ENCODE measurements around the gene KYAT1. TPM values are rescaled to one million over a fixed set of nuclear protein-coding genes. Genes with fewer than 3 reads are reported as not detected.

KYAT1 gene
- total and polyA plus RNA-seq, 2 donors from 2014 or later, result 5.1 to 17.0 TPM

- TF ChIP-seq, protein P1, sequence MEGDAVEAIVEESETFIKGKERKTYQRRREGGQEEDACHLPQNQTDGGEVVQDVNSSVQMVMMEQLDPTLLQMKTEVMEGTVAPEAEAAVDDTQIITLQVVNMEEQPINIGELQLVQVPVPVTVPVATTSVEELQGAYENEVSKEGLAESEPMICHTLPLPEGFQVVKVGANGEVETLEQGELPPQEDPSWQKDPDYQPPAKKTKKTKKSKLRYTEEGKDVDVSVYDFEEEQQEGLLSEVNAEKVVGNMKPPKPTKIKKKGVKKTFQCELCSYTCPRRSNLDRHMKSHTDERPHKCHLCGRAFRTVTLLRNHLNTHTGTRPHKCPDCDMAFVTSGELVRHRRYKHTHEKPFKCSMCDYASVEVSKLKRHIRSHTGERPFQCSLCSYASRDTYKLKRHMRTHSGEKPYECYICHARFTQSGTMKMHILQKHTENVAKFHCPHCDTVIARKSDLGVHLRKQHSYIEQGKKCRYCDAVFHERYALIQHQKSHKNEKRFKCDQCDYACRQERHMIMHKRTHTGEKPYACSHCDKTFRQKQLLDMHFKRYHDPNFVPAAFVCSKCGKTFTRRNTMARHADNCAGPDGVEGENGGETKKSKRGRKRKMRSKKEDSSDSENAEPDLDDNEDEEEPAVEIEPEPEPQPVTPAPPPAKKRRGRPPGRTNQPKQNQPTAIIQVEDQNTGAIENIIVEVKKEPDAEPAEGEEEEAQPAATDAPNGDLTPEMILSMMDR (IDR thresholded peaks at IDR 0.05; ENCODE audit: borderline replicate concordance, extremely low read depth, insufficient read depth), result no peak
- peaks cover 0 to 5% (median 3%) of the 10 kb centered on the region in 3 donors for H3K36me3 ChIP-seq (ENCODE audit: control insufficient read depth in 2 of 3, insufficient read depth in 3 of 3, low read length in 3 of 3)
- H3K9me3 ChIP-seq (ENCODE audit: control insufficient read depth in 2 of 3, insufficient read depth in 1 of 3, low read length in 3 of 3), result no peaks in the 10 kb centered on the region
- H3K27ac ChIP-seq (ENCODE audit: low read depth in 2 of 2, low read length in 2 of 2), result peak overlapping the region; percentile 57 to 65
- no peak overlapping the region for H3K4me3 ChIP-seq (ENCODE audit: low read length in 3 of 3)
- DNase-seq, result peak in 2 of 5 donors; percentile 23 to 96
- H3K4me1 ChIP-seq (ENCODE audit: control insufficient read depth in 2 of 3, insufficient read depth in 2 of 3, low read depth in 1 of 3, low read length in 3 of 3), result peaks cover 0 to 21% (median 3%) of the 10 kb centered on the region in 3 donors
- no peak for FAIRE-seq
- intact Hi-C loops (cut with DNase I), result no loop called here
- peak overlapping the region in 1 of 3 donors; percentile 49 for H3K9ac ChIP-seq (ENCODE audit: low read length in 3 of 3)
- H3K27me3 ChIP-seq (ENCODE audit: control insufficient read depth, insufficient read depth, low read length), result no peaks in the 10 kb centered on the region
Observed at GRCh38 chr9:128892221-128892921, 10.6 kb upstream of the KYAT1 start.

GRCh38 chr9:128891321-128892220 is 9.8 kb upstream of the KYAT1 start:
- H3K9me3 ChIP-seq (ENCODE audit: control insufficient read depth in 2 of 3, insufficient read depth in 1 of 3, low read length in 3 of 3), result no peaks in the 10 kb centered on the region
- DNase-seq, result no peak
- FAIRE-seq, result no peak
- no peak overlapping the region for H3K4me3 ChIP-seq (ENCODE audit: low read length in 3 of 3)
- no peak overlapping the region for H3K9ac ChIP-seq (ENCODE audit: low read length in 3 of 3)
- peak overlapping the region; percentile 57 to 65 for H3K27ac ChIP-seq (ENCODE audit: low read depth in 2 of 2, low read length in 2 of 2)
- peaks cover 0 to 21% (median 3%) of the 10 kb centered on the region in 3 donors for H3K4me1 ChIP-seq (ENCODE audit: control insufficient read depth in 2 of 3, insufficient read depth in 2 of 3, low read depth in 1 of 3, low read length in 3 of 3)
- H3K27me3 ChIP-seq (ENCODE audit: control insufficient read depth, insufficient read depth, low read length), result no peaks in the 10 kb centered on the region
- peaks cover 0 to 7% (median 5%) of the 10 kb centered on the region in 3 donors for H3K36me3 ChIP-seq (ENCODE audit: control insufficient read depth in 2 of 3, insufficient read depth in 3 of 3, low read length in 3 of 3)
- TF ChIP-seq, protein P1 (IDR thresholded peaks at IDR 0.05; ENCODE audit: borderline replicate concordance, extremely low read depth, insufficient read depth), result no peak
- intact Hi-C loops (cut with DNase I), result no loop called here

- DNase-seq, result peak in 1 of 5 donors; percentile 31
- TF ChIP-seq, protein P1 (IDR thresholded peaks at IDR 0.05; ENCODE audit: borderline replicate concordance, extremely low read depth, insufficient read depth), result no peak
- no peak for FAIRE-seq
- H3K4me1 ChIP-seq (ENCODE audit: control insufficient read depth in 2 of 3, insufficient read depth in 2 of 3, low read depth in 1 of 3, low read length in 3 of 3), result peaks cover 0 to 34% (median 14%) of the 10 kb centered on the region in 3 donors
- H3K27ac ChIP-seq (ENCODE audit: low read depth in 2 of 2, low read length in 2 of 2), result no peak overlapping the region
- no peaks in the 10 kb centered on the region for H3K27me3 ChIP-seq (ENCODE audit: control insufficient read depth, insufficient read depth, low read length)
- H3K4me3 ChIP-seq (ENCODE audit: low read length in 3 of 3), result no peak overlapping the region
- H3K36me3 ChIP-seq (ENCODE audit: control insufficient read depth in 2 of 3, insufficient read depth in 3 of 3, low read length in 3 of 3), result peaks cover 0 to 10% (median 9%) of the 10 kb centered on the region in 3 donors
- intact Hi-C loops (cut with DNase I), result no loop called here
- no peaks in the 10 kb centered on the region for H3K9me3 ChIP-seq (ENCODE audit: control insufficient read depth in 2 of 3, insufficient read depth in 1 of 3, low read length in 3 of 3)
- no peak overlapping the region for H3K9ac ChIP-seq (ENCODE audit: low read length in 3 of 3)
Observed at GRCh38 chr9:128887914-128888350, 6.2 kb upstream of the KYAT1 start.
